Activated T-helper 17 cell treated with anti-CD3 and anti-CD28 coated beads, Interleukin-2, amount 50 U/mL, for 72 hours (primary cell): ENCODE measurements around the gene ZNF316. TPM values are rescaled to one million over a fixed set of nuclear protein-coding genes. Genes with fewer than 3 reads are reported as not detected.

Experiments used
- ATAC-seq: fragments of 150-1000 bp; cut with Tn5 transposase; replicated peaks from 2 replicates; pipeline ENCODE4 v1.10.0; 2021; ENCODE audit warnings: mild to moderate bottlenecking, moderate library complexity
- H3K27ac Mint-ChIP-seq: one replicate; pipeline ENCODE4 v1.8.0; 2022; ENCODE audit warnings: mixed read lengths
- H3K27me3 Mint-ChIP-seq: one replicate; pipeline ENCODE4 v1.8.0; 2022; ENCODE audit warnings: mixed read lengths
- H3K36me3 Mint-ChIP-seq: one replicate; pipeline ENCODE4 v1.8.0; 2022; ENCODE audit warnings: low read depth, mild to moderate bottlenecking, mixed read lengths
- H3K4me1 Mint-ChIP-seq: one replicate; pipeline ENCODE4 v1.8.0; 2022; ENCODE audit warnings: mixed read lengths
- H3K4me3 Mint-ChIP-seq: one replicate; pipeline ENCODE4 v1.8.0; 2022; ENCODE audit warnings: mild to moderate bottlenecking, mixed read lengths
- H3K9me3 Mint-ChIP-seq: one replicate; pipeline ENCODE4 v1.8.0; 2022; ENCODE audit warnings: mixed read lengths
- total RNA-seq, 2 donors: library from RNA; stranded (reverse); gene quantifications; one replicate each; pipeline ENCODE4 v1.2.3, GENCODE V29; 2022

Gene ZNF316
- total RNA-seq, 2 donors from 2014 or later = 19.6 to 20.5 TPM

DNA sequence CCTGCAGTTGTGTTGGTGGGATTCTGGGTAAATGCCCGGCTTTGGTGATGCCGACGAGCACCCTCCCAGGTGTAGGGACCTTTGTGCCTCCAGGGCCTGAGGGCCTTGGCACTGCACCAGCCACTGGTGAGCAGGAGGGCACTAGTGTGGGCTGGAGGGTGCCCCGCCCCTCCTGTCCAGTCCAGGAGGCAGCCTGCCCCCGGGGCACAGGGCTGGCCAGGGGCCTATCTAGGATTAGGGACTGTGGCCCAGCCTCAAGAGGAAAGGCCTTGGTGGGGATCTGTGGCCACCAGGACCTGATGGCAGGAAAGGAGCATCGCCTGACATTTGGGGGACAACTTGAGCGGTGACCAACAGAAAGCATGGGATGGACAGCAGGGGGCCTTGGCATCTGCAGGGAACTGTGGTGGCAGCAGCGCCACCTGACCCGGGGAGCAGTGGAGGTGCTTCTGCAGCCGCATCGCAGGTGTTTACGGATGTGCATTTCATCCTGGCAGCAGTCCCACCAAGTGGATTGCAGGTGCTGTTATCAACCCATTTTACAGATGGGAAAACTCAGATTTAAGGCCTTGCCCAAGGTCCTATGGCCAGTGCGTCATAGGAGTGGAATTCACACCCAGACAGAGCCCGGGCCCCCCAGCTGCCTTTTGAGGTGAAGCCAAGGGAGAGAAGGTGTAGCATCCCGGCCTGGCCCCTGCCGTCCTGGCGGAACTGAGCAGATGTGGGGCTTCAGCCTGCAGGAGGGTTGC, 11.1 kb downstream of the ZNF316 start:
- H3K4me3 Mint-ChIP-seq = no peak overlapping the region
- ATAC-seq = no peak
- H3K4me1 Mint-ChIP-seq = no peaks in the 10 kb centered on the region
- H3K27ac Mint-ChIP-seq = no peak overlapping the region
- H3K36me3 Mint-ChIP-seq = peaks cover 65% of the 10 kb centered on the region
- H3K27me3 Mint-ChIP-seq = no peaks in the 10 kb centered on the region
- no peaks in the 10 kb centered on the region for H3K9me3 Mint-ChIP-seq

DNA sequence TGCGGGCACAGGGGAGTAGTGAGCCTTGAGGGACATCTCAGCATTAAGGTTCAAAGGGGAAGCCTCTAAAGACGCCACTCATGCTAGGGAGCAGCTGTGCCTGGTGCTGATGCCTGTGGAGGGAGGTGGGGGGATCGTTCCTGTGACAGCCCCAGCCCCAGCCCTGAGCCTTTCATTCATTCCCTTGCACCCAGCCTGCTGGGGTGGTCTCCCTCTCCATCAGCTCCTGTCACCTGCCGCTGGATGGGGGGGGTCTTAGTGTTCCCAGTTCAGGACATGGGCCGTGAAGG, 11.6 kb downstream of the ZNF316 start:
- no peaks in the 10 kb centered on the region for H3K9me3 Mint-ChIP-seq
- H3K27ac Mint-ChIP-seq = no peak overlapping the region
- no peaks in the 10 kb centered on the region for H3K4me1 Mint-ChIP-seq
- H3K4me3 Mint-ChIP-seq = no peak overlapping the region
- no peak for ATAC-seq
- no peaks in the 10 kb centered on the region for H3K27me3 Mint-ChIP-seq
- H3K36me3 Mint-ChIP-seq = peaks cover 61% of the 10 kb centered on the region

DNA sequence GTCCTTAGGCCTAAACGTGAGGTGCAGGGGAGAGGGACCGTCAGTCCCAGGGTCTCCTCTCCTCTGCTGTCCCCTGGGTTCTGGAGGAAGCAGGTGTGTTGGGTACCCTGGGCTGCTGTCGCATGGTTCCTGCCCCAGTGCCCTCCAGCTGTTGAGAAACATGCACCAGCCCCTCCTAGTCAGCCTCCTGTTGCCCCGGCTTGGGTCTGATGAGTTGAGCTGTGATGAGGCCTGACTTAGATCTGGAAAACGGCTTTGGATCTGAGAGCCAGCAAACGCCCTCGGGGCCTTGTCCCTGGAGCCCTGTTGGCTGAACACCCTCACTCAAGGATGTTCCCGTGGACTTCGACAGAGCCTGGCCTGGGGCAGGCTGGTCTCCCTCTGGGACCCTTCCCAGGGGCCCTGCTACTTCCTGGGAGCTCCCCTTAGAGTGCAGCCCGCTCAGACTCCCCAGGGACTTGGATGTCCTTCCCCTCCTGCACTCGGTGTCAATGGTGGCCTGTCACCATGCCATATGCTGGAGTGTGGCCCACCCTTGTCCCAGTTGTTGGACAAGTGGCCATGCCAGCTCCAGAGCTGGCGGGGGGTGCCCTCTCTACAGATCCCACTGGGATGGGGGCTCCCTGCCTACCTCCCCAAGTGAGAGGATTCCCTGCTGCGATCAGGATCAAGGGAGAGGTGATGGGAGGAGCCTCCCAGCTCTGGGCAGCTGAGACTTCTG, 12.3 kb downstream of the ZNF316 start:
- no peak overlapping the region for H3K4me3 Mint-ChIP-seq
- no peak for ATAC-seq
- H3K9me3 Mint-ChIP-seq = no peaks in the 10 kb centered on the region
- H3K4me1 Mint-ChIP-seq = no peaks in the 10 kb centered on the region
- H3K36me3 Mint-ChIP-seq = peaks cover 56% of the 10 kb centered on the region
- no peaks in the 10 kb centered on the region for H3K27me3 Mint-ChIP-seq
- no peak overlapping the region for H3K27ac Mint-ChIP-seq

DNA sequence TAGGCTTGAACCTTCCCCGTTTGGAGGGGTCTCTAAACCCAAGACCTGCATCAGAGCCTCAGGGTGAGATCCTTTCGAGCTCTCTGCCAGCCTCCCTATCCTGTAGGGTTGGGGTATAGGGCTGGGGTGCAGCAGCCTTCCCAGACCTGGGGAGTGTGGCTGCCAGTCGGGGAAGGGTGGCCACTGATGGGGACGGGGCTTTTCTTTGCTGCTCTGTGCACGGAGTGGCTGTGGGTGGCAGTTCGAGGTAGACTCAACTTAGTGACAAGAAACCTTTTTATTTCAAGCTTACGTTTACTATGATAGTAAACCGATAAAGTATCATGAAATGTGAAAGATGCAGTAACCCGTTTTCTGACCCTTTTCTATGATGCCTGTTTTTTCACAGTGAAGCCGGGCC, 13.0 kb downstream of the ZNF316 start:
- Mint-ChIP-seq H3K9me3 (no peaks in the 10 kb centered on the region), H3K4me3 (no peak overlapping the region), H3K4me1 (no peaks in the 10 kb centered on the region), H3K27me3 (no peaks in the 10 kb centered on the region), H3K27ac (no peak overlapping the region), H3K36me3 (peaks cover 56% of the 10 kb centered on the region)
- no peak for ATAC-seq

DNA sequence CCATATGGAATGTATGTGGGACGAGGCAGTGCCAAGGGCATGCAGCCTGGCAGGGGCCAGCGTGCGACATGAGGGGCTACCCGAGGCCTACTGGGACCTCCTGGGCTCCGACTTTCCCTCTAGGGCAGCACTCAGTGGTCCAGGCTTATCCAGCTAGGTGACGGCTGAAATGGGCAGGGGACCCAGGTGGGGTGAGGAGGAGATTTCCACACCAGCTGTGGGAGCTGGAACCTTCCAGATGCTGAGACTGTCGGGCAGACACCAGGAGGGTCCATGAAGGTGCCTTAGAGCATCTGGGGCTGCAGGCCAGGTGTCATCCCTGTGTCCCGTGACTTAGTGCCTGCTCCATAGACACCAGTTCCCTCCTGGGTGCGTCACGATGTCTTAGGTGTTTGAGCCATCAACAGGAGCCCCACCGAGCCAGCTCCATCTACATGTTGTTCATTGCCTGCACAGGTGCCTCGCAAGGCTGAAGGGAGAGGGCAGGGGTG, 13.4 kb downstream of the ZNF316 start:
- peaks cover 57% of the 10 kb centered on the region for H3K36me3 Mint-ChIP-seq
- H3K9me3 Mint-ChIP-seq = no peaks in the 10 kb centered on the region
- H3K4me1 Mint-ChIP-seq = no peaks in the 10 kb centered on the region

DNA sequence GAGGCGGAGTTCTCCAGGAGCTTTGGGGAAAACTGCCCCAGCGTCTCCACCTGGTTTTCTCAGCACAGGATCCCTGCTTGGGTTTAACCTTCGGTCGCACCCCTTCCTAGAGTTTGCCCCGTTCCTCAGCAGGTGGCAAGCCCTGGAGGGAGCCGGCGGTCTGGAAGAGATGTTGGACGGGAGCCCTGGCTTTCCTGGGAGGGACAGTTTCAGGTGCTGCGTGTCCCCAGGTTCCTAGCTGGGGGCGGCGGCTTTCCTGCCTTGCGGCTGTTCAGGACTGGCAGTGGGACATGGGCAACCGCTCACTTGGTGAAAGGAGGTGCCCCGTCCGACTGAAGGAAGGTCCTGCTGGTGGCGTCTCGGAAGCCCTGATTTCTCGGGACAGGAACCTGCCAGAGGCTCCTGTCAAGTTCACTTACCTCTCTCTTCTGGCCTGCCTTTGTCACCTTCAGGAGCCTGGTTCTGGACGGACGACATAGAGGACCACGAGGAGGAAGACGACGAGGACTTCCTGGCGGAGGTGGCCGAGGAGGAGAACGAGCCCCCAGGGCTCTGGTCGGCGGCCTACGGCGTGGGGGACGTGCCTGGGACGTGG, 14.8 kb downstream of the ZNF316 start:
- H3K36me3 Mint-ChIP-seq = peaks cover 46% of the 10 kb centered on the region
- no peaks in the 10 kb centered on the region for H3K9me3 Mint-ChIP-seq
- H3K4me3 Mint-ChIP-seq = no peak overlapping the region
- no peaks in the 10 kb centered on the region for H3K4me1 Mint-ChIP-seq
- no peak overlapping the region for H3K27ac Mint-ChIP-seq
- no peaks in the 10 kb centered on the region for H3K27me3 Mint-ChIP-seq
- no peak for ATAC-seq

More for the DNA sequence above, 13.4 kb downstream of the ZNF316 start:
- no peak overlapping the region for H3K27ac Mint-ChIP-seq
- no peaks in the 10 kb centered on the region for H3K27me3 Mint-ChIP-seq
- ATAC-seq = no peak
- H3K4me3 Mint-ChIP-seq = no peak overlapping the region

DNA sequence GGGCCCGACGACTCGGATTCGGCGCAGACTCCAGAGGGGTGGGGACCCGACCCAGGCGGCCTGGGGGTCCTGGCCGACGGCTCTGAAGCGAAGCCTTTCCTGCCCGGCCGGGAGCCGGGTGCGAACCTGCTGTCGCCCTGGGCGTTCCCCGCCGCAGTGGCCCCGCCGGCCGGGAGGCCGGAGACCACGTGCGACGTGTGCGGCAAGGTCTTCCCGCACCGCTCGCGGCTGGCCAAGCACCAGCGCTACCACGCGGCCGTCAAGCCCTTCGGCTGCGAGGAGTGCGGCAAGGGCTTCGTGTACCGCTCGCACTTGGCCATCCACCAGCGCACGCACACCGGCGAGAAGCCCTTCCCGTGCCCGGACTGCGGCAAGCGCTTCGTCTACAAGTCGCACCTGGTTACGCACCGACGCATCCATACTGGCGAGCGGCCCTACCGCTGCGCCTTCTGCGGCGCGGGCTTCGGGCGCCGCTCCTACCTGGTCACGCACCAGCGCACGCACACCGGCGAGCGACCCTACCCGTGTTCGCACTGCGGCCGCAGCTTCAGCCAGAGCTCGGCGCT, 15.4 kb downstream of the ZNF316 start:
- no peaks in the 10 kb centered on the region for H3K9me3 Mint-ChIP-seq
- peaks cover 41% of the 10 kb centered on the region for H3K36me3 Mint-ChIP-seq
- H3K4me1 Mint-ChIP-seq = no peaks in the 10 kb centered on the region
- H3K27ac Mint-ChIP-seq = no peak overlapping the region
- H3K4me3 Mint-ChIP-seq = no peak overlapping the region
- ATAC-seq = no peak
- no peaks in the 10 kb centered on the region for H3K27me3 Mint-ChIP-seq

DNA sequence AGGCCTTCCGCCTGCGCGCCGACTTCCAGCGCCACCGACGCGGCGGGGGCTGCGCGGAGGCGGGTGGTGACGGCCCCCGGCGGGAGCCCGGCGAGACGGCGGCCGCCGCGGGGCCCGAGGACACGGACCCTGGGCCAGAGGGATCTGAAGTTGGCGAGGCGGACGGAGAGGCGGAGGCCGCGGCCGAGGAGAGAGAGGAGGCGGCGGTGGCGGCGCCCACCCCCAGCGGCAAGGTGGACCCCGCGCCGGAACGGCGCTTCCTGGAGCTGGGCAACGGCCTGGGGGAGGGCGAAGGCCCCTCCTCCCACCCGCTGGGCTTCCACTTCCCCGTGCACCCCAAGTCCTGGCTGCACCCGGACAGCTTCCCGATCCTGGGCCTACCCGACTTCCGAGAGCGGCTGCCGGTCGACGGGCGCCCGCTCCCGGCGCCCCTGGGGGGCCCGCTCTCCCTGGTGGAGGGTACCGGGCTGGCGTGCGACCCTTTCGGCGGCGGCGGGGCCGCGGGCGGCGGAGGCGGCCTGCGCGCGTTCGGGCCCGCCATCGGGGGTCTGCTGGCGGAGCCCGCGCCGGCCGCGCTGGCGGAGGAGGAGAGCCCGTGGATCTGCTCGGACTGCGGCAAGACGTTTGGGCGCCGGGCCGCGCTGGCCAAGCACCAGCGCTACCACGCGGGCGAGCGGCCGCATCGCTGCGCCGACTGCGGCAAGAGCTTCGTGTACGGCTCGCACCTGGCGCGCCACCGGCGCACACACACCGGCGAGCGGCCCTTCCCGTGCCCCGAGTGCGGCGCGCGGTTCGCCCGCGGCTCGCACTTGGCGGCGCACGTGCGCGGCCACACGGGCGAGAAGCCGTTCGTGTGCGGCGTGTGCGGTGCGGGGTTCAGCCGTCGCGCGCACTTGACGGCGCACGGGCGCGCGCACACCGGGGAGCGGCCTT, 16.2 kb downstream of the ZNF316 start:
- no peak overlapping the region for H3K27ac Mint-ChIP-seq
- ATAC-seq = no peak
- H3K27me3 Mint-ChIP-seq = no peaks in the 10 kb centered on the region
- no peaks in the 10 kb centered on the region for H3K9me3 Mint-ChIP-seq
- H3K4me3 Mint-ChIP-seq = no peak overlapping the region
- H3K36me3 Mint-ChIP-seq = peaks cover 40% of the 10 kb centered on the region
- no peaks in the 10 kb centered on the region for H3K4me1 Mint-ChIP-seq

DNA sequence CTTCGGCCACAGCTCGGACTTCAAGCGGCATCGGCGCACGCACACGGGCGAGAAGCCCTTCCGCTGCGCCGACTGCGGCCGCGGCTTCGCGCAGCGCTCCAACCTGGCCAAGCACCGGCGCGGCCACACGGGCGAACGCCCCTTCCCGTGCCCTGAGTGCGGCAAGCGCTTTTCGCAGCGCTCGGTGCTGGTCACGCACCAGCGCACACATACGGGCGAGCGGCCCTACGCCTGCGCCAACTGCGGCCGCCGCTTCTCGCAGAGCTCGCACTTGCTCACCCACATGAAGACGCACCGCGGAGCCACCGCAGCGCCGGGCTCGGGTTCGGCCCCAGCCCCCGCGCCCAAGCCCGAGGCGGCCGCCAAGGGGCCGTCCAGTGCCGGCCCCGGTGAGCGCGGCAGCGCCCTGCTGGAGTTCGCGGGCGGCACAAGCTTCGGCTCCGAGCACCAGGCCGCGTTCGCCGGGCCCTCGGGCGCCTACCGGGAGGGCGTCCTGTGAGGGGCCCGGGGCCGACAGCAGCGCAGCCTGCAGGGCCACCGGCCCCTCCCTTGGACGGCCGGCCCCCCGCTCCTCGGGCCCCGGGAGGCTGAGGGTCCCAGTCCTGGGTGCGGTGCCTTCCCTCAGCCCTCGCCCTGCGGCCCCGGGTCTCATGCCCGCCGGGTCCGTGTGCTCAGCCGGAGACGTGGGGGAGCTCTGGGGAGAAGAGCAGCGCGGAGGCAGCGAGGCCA, 17.2 kb downstream of the ZNF316 start:
- Mint-ChIP-seq H3K4me3 (no peak overlapping the region), H3K9me3 (no peaks in the 10 kb centered on the region), H3K4me1 (no peaks in the 10 kb centered on the region), H3K27ac (no peak overlapping the region), H3K27me3 (no peaks in the 10 kb centered on the region), H3K36me3 (peaks cover 40% of the 10 kb centered on the region)
- no peak for ATAC-seq

DNA sequence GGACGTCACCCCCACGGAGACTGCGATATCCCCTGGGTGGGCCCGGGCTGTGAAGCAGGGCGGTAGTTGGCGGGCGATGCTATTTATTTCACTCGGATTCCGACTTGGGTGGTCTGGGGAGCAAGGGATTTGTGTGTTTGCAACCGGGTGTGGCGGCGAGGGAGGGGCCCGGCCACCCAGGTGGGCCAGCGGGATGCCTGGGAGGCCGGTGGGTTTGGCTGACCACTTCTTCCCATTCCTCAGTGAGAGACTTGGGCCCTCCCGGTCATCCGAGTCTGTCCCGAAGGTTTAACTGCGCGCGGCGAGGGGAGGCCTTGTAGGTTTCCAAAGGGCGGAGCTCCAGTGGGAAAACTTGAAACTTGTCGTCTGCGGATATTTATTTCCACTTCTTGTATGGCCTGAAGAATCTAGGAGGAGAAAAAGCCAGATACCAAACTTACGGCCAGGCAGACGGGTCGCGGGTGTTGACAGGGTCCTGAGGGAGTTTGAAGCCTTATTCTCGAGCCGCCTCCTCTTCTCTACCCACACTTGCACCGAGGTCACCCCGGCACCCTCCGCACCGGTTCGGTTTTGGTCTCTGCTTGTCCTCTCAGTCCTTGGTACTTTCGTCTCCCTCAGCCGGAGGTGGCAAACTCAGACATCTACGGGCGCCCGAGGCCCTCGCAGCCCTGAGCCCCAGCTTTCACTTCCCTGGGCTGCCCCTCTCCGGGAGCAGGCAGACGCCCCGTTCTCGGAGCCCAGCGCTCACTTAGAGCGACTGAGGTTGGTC, 17.9 kb downstream of the ZNF316 start:
- no peak for ATAC-seq
- H3K27me3 Mint-ChIP-seq = no peaks in the 10 kb centered on the region
- peaks cover 35% of the 10 kb centered on the region for H3K36me3 Mint-ChIP-seq
- no peaks in the 10 kb centered on the region for H3K9me3 Mint-ChIP-seq
- H3K27ac Mint-ChIP-seq = no peak overlapping the region
- H3K4me3 Mint-ChIP-seq = no peak overlapping the region
- no peaks in the 10 kb centered on the region for H3K4me1 Mint-ChIP-seq

DNA sequence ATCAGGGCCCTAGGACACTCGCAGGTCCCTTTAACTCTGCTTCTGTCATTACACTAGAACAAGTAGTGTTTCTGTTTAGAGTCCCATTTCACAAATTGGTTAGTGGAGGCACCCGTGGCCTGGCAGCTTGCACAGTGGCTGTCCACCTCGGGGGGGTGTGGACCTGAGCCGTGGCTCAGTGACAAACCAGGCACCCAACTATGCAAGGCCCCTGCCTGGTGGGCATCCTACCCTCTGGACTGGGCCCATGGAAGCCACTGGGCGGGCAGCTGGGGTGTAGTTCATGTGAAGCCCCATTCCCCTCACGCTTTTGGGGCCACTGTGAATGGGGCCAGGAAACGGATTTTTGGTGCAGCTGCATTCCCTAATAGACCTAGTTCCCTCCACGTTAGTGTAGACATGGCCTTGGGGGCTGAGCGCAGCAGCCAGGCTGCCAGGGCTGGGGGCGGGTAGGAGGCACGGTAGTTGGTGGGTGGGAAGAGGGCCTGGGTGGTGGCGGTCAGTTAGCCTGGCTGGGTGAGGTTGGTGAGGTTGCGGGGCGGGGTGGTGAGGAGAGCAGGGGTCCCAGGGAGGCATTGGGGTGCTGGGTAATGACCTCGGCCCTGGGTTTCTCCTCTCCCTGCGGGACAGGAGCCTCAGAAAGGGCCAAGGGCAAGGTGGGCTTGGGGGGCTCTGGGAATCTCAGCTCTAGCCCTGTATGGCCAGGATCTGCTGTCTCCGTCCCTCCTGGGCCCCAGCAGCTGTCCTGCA, 18.7 kb downstream of the ZNF316 start:
- no peak for ATAC-seq
- Mint-ChIP-seq H3K9me3 (no peaks in the 10 kb centered on the region), H3K27me3 (no peaks in the 10 kb centered on the region), H3K36me3 (peaks cover 27% of the 10 kb centered on the region), H3K27ac (no peak overlapping the region), H3K4me1 (no peaks in the 10 kb centered on the region), H3K4me3 (no peak overlapping the region)

DNA sequence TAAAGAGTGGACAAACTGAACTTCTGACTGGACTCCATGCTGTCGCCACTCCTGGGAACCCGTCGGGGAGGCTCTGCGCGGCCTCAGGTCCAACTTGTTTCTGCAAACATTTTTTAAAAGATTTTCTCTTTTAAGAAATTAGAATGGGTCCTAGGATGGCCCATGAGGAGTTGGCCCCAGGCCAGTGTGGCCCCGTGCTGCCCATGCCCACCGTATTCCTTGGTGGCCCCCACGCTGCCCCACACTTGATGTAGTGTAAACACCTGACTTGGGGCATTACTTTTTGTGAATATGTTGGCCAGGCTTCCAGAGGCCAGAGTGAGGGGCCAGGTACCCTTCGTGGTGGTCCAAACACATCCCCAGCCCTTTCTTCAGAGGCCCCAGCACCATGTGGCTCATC, 19.3 kb downstream of the ZNF316 start:
- no peak overlapping the region for H3K27ac Mint-ChIP-seq
- peaks cover 21% of the 10 kb centered on the region for H3K36me3 Mint-ChIP-seq
- H3K4me3 Mint-ChIP-seq = no peak overlapping the region
- no peaks in the 10 kb centered on the region for H3K4me1 Mint-ChIP-seq
- no peak for ATAC-seq
- no peaks in the 10 kb centered on the region for H3K9me3 Mint-ChIP-seq
- H3K27me3 Mint-ChIP-seq = no peaks in the 10 kb centered on the region
